HG03432 (cell line): ENCODE measurements around the gene TUFM.
A peak's percentile ranks its signal among the peaks of the same experiment; 100 is the strongest.
"Not testable (repeated sequence)": the region's sequence is repeated elsewhere in the genome, so short reads cannot be mapped to it uniquely, and the experiment has no call there.

Source experiments
- ATAC-seq: cut with Tn5 transposase; IDR thresholded peaks from one replicate; pipeline ENCODE4 v1.9.1; 2021; ENCODE audit warnings: mild to moderate bottlenecking, moderate library complexity; ENCODE audit not compliant: unreplicated experiment

TUFM gene

GRCh38 chr16:28846080-28846932 is at the start of gene TUFM:
Gene TUFM, minus strand, starts transcription at chr16:28846348. Its CDS starts 79 bp downstream, at chr16:28846269.
- ATAC-seq: peak; percentile 90

DNA sequence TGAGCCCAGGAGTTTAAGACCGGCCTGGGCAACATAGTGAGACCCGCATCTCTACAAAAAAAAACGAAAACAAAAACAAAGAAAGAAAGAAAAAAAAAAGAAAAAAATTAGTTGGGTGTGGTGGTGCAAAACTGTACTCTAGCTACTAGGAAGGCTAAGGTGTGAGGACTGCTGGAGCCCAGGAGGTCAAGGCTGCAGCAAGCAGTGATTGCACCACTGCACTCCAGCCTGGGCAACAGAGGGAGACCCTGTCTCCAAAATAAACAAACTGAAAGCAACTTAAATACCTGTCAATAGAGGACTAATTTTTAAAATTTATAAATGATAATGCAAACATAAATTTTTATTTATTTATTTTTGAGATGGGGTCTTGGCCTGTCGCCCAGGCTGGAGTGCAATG is 49.5 kb upstream of the TUFM start:
- no peak for ATAC-seq

GRCh38 chr16:28893291-28893690 is 47.1 kb upstream of the TUFM start:
- ATAC-seq: no peak

DNA sequence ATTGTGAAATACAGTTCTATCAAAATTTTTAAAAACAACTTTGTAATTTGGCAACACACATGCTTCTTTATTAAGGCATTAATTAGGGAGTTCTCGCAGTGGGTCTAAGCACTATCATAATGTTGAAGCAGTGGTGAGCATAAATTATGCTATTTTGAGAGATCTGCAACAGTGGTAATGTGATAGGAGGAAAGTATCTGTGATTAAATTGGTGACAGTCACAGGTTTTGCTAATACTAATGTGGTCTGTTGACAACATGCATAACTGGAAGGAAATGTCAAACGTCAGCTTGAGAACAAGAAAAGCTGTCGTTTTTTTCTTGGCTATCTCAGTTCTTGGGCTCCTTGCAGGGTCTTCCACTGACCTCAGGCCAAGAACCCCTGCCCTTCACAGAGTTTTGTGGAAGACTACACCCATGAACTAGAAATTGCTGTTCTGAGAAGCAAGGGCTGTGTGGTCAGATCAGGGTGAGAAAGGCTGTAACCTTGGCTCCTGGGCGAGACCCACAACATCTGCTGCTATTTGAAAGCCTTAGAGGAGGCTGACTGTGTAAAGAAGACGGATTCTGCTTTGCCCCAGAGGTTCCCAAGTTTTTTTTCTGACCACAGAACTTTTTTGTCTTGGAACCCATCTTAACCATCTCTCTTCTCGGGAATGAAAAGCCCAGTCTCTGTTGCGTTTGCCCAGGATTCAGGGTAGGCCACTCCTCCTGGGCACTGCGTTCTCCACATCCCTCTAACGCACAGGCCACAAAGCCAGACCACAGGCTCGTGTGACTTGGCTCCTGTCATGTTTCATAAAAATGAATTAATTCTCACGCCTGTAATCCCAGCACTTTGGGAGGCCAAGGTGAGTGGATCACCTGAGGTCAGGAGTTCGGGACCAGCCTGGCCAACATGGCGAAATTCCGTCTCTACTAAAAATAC is 46.1 kb upstream of the TUFM start:
- ATAC-seq: no peak

- ATAC-seq: not testable (repeated sequence)
These were observed 44.2 kb upstream of the TUFM start for GRCh38 chr16:28890355-28890754.

DNA sequence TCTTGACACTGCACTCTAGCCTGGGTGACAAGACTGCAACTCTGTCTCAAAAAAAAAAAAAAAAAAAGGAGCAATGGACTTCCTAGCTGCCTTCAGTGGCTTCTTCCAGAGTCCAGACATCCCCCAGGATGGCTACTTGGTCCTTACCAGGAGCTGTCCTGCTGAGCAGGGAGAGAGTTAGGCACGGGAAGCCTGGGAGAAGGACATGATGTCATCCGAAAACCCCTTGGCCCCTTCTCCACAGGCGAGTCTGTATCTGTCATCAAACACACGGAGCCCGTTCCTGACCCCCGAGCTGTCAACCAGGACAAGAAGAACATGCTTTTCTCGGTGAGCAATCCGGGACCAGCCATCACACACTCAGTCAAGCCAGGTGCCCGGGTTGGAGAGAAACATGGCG is 40.8 kb upstream of the TUFM start:
- ATAC-seq: no peak

GRCh38 chr16:28884045-28884444 is 37.9 kb upstream of the TUFM start:
- ATAC-seq: no peak

DNA sequence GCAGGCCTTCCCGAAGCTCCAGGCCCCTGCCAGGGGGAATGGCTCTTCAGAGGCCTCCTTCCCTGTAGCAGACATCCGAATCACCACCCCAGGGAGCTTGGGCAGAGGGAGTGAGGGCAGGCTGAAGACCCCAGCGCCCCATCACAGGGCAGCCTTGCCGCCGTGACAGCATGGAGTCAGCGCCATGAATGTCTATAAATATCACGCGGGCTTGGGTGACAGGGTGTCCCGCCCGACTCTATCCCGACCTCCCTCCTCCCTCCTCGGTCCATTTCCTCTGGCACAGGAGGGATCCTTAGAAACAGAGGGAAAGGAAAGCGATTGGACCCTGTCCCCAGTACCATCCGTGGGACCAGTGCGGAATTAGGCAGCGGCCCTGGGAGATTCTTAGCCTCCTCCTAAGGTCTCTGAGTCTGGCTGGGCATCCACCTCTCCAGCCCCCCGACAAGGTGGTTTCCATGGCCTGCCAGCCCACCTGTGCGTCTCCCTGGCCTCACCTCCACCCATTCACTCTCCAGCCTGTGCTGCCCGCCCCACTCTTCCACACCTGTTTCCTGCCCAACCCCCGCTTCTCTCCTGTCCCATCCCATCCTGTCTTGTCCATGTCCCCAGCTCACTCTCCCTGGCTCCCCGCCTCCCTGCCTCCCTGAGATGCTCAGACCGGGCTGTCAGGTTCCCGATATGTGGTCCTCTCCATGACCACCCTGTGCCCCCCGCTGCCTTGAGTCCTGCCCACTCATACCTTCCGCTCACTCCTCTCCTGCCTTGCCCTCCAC is 37.3 kb upstream of the TUFM start:
- no peak for ATAC-seq

DNA sequence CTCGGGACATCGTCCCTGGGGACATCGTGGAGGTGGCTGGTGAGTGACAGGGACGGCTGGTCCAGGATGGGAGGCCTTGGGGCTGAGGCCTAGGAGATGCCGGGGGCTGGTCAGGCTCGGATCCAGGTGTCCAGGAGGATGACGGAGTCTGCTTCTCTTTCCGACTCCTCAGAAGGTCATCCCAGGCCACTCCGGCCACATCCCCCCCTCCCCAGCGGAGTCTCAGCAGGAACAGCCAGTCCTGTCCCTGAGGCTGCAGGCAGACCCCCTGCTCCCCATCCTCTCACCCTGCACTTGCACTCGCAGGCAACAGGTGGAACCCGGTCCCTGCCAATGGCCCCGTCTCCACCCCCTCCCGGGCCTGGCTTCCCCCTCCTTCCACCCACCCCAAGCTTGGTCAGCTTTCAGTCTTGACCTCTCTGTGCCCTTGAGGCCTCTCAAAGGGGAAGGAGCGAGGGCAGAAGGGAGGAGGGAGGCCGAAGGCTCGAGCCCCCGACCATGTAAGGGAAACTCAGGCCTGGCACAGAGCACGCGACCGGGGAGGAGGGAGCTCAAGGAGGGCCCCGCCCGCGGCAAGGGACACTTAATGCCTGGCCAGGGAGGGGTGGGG is 36.5 kb upstream of the TUFM start:
- ATAC-seq: no peak

- ATAC-seq: not testable (repeated sequence)
These were observed 35.4 kb upstream of the TUFM start for GRCh38 chr16:28881565-28881964.

- no peak for ATAC-seq
These were observed 34.8 kb upstream of the TUFM start for GRCh38 chr16:28880955-28881354.

DNA sequence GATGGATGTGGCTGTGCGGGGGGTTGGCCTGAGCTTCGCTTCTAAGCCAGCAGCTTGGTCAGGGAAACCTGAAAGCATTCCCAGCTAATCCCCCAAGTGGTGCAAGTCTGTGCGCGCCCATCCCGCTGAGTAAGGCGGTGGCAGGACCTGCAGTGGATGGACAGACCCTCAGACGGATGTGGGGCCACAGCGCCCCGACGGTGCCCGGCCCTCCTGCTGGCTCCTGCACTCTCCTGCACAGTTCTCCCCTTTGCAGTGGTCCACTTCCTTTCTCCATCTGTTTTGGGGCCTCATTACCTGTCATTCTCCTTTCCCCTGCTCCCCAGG is 34.4 kb upstream of the TUFM start:
- ATAC-seq: no peak

DNA sequence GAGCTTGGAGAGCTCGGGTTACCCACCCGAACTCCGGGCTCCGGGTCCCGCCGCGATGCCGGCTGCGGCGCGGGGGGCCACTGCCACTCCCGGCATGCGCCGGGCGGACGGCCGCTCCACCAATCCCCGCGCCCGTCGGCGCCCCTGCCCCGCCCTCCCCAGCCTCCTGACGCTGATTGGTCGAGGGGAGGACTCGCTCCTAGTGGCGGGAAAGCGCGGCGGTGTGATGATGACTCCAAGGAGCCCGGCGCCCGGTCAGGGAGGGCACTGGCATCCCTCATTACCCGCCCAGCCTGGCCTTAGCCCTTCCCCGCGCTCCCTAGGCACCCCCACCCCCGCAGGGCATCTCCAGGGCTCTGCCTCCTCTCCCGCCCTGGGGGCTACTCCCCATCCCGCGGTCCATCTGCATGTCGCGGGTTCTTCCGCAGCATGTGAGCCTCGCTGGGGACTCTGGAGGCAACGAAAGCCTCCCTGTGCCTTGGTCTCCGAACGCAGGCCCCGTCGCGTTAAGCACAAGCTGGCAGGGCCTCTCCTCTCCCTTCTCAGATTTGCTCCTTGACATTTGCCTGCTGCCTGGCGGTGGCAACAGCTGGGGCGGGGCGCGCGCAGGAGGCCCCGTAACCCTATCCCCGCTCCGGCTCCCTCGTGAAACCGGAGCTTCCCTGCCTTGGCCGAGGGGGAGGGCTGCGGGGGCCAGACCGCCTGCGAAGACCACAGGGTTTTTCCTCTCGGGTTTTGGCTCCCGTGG is 33.9 kb upstream of the TUFM start:
- peak; percentile 89 for ATAC-seq

GRCh38 chr16:28879261-28879840 is 33.2 kb upstream of the TUFM start:
- ATAC-seq: peak; percentile 36

DNA sequence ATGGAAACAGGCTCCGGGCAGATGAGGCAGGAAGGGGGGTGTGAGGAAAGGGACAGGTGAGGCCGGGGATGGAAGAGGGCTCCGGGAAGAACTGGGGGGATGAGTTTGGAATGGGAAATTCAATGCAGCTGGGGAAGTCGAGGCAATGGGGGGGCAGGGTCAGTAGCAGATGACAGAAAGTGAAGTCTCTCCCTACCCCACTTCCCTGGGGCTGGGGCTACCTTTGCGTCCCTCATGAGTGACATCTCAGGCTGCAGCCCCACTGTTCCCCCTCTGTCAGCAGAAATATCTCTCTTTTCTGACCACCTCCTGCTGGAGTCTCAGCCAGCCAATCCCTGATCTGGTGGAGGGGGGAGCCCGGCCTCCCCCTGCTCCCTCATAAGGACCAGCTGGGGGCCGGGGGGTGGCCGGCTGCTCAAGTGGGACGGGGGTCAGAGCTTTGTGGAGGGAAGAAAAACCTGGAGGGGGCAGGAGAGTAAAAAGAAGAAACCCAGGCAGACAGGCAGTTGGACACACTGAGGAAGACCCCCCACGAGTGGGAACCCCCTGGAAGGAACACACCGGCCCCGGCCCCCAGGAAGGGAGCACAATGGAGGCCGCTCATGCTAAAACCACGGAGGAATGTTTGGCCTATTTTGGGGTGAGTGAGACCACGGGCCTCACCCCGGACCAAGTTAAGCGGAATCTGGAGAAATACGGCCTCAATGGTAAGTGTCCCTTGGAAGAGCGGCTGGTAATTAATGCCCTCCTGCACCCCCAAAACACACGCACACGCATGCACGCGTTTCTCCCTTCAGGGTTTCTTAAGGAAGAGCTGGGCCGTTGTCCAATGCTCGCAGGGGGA is 32.2 kb upstream of the TUFM start, which contains the start of gene ATP2A1:
ATP2A1 (plus strand) TSS at position 406 of the 844 bp plus-strand sequence; CDS start at position 590, 184 bp downstream.
- ATAC-seq: no peak

- no peak for ATAC-seq
These were observed 31.5 kb upstream of the TUFM start for GRCh38 chr16:28877655-28878000.

DNA sequence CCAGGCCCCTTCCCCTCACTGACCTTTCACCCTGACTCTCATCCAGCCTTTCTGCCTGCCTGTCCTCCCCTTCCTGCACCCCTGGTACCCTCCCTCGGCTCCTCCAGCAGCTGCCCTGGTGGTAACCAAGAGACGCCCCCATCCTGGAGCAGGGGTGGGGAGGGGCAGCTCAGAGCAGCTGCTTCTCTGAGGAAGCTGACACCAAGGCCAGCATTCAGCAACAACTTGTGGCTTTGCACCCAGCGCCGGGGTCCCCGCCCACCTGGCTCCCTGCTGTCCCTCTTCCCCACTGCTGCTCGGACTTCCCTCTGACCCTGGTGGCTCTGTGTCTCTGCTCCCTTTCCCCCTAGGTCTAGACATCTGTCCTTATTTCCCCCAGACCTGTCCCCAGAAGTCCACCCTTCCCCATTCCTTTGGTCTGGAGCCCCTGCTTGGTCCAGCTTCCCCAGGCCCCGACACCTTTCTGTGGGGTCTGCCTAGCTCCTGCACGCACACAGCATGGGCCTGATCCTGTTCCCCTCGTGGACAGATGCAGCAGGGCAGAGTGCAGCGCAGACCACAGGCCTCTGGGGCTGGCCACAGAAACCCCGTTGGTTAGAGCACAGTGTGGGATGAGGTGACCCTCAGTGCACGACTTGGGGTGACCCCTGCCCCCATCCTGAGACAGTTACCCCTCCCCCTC is 31.0 kb upstream of the TUFM start:
- ATAC-seq: no peak

- ATAC-seq: no peak
These were observed 30.0 kb upstream of the TUFM start for GRCh38 chr16:28876019-28876659.
